GM18526 (cell line): ENCODE measurements around the gene ESRRB.

Experiments
- POLR2A ChIP-seq: IDR thresholded peaks from 3 replicates; pipeline ENCODE4 v1.6.1; 2011; ENCODE audit not compliant: insufficient read length; ENCODE audit errors: extremely low read depth

ESRRB gene

GRCh38 chr14:76381817-76382494, 6.0 kb downstream of the ESRRB start:
- TF ChIP-seq POLR2A: no peak

- TF ChIP-seq POLR2A: no peak
These were observed 6.5 kb downstream of the ESRRB start for GRCh38 chr14:76382495-76382832.

GRCh38 chr14:76385435-76385834, 9.5 kb downstream of the ESRRB start:
- no peak for TF ChIP-seq POLR2A

GRCh38 chr14:76386944-76387782, 11.2 kb downstream of the ESRRB start:
- TF ChIP-seq POLR2A: no peak

GRCh38 chr14:76389841-76390240, 13.9 kb downstream of the ESRRB start:
- no peak for TF ChIP-seq POLR2A

DNA sequence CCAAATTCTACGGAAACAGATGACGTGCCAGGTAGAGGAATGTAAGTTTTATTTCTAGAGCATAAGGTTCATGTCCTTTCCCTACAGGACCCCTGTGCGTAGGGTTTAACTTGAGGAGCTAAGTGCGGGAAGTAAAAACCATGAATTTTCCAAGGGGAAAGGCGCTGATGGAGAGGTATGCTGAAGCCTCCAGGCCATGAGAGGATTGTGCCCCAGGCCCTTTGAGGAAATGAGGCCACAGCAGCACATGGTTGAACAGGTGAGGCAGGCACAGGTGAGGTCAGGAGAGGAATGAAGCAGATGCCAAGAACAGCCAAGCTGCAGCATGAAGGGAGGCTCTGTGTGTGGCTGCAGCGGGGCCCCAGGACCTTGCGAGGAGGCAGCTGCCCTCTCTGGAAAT, 14.7 kb downstream of the ESRRB start:
- no peak for TF ChIP-seq POLR2A

GRCh38 chr14:76391981-76392690, 16.2 kb downstream of the ESRRB start:
- TF ChIP-seq POLR2A: no peak

GRCh38 chr14:76394569-76394968, 18.6 kb downstream of the ESRRB start:
- no peak for TF ChIP-seq POLR2A

- TF ChIP-seq POLR2A: no peak
These were observed 19.2 kb downstream of the ESRRB start for GRCh38 chr14:76395161-76395560.

DNA sequence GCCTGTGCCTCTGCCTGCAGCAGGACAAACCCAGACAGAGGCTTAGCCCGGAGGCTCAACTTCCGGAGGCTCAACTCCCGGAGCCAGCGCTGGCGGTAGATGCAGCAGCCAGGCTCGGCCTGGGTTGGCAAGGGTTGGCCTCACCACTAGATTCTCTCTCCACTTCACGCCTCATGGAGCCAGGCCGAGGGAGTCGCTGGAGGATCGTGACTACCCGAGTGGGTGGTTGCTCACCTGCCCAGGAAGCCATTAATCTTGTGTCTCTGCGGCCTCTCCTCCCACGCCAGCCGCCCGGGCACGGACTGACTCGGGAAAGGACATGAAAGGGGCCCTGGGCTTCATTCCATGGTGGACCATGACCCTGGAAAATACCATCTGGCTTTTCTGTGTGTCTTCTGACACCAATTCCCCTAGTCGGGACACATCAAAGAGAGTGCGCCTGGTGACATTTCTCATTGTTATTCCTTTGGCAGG, 20.8 kb downstream of the ESRRB start:
- TF ChIP-seq POLR2A: no peak

DNA sequence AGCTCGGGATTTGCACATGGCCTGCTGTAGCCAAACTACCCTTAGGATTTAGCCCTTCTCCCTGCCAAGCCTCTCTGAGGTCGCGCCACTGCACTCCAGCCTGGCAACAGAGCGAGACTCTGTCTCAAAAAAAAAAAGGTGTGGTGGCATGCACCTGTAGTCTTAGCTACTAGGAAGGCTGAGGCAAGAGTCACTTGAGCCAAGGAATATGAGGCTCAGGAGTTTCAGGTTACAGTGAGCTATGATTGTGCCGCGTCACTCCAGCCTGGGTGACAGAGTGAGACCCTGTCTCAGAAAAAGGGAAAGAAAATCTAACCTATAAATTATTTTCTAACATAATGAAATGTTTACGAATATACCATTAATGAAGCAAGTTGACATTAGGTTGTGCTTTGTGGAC, 29.7 kb downstream of the ESRRB start:
- TF ChIP-seq POLR2A: no peak

GRCh38 chr14:76407449-76408150, 31.7 kb downstream of the ESRRB start:
- TF ChIP-seq POLR2A: no peak

GRCh38 chr14:76408877-76409276, 32.9 kb downstream of the ESRRB start:
- no peak for TF ChIP-seq POLR2A

- no peak for TF ChIP-seq POLR2A
These were observed 36.6 kb downstream of the ESRRB start for GRCh38 chr14:76412501-76412900.

DNA sequence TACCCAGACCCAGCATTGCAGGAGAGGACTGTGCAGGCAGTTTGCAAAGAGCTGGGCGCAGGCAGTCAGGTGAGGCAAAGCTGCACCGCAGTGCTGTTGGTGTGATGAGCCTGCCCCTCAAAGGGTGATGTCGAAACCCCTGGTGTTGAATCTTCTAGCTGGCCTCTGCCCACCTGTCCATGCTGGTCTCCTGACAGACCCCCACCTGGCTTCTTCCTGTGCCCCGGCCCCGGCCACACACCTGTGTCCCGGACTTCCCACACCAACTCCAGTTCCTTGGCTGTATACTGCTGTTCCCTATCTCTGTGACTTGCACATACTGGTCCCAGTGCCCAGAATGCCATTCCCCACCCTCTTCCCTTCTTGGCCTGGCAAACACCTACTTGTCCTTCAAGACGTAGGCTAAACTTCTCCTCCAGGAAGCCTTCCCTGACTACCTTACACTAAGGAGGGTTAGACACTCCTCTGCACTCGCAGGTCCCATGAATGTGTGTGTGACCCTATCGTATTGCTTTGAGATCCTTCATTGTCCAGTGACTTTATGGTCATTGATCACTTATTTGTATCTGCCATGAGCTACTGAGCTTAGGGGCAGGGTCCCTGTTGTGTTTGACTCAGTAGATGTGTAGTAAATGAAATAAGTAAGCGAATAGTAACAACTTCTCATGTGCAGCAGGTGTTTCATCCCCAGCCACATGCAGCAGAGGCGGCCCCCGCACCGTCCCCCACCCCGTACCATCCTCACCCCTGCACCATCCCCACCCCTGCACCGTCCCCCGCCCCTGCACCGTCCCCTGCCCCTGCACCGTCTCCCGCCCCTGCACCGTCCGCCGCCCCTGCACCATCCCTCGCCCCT, 37.4 kb downstream of the ESRRB start:
- no peak for TF ChIP-seq POLR2A
